SK-N-SH (cell line): ENCODE measurements around the gene SNN. TPM values are rescaled to one million over a fixed set of nuclear protein-coding genes. Genes with fewer than 3 reads are reported as not detected.
A peak's percentile ranks its signal among the peaks of the same experiment; 100 is the strongest.

ENCODE experiments used
- CTCF ChIA-PET: fragments of 300-600, 350-600 bp; formaldehyde crosslinking; extraction: SDS; loops from one replicate; lab custom pipeline; 2021; lab: Yijun Ruan, JAX
- POLR2A ChIA-PET: fragments of 350-600 bp; sonication (Branson Sonifier 250); formaldehyde crosslinking; extraction: SDS; loops from one replicate; lab custom pipeline; 2020; ENCODE audit warnings: antibody characterized with exemption, inconsistent platforms; lab: Yijun Ruan, JAX
- DNase-seq: peaks from one replicate; pipeline ENCODE4 v3.0.0; 2012
- H2AFZ ChIP-seq: fragments of 200-600 bp; sonication (generic); 2 replicates; pipeline ENCODE4 v1.8.1; 2016; ENCODE audit warnings: antibody characterized with exemption, mild to moderate bottlenecking, low read depth
- H3F3A ChIP-seq: fragments of 200-600 bp; sonication (generic); replicated peaks from 2 replicates; pipeline ENCODE3; 2016; ENCODE audit warnings: antibody characterized with exemption, mild to moderate bottlenecking; ENCODE audit not compliant: insufficient read depth
- H3K27ac ChIP-seq, 2 experiments: fragments of 200-500 bp in 1 of 2; fragments of 200-600 bp in 1 of 2; sonication (Bioruptor generic) in 1 of 2; sonication (generic), shearing (Covaris generic) in 1 of 2; 2 replicates each; pipeline versions ENCODE4 v1.5.1 to v1.6.1; 2014 to 2016; ENCODE audit warnings: low read depth in 2 of 2, inconsistent platforms in 1 of 2, low read length in 1 of 2, mild to moderate bottlenecking in 1 of 2, mixed read lengths in 1 of 2
- H3K27me3 ChIP-seq: fragments of 200-600 bp; sonication (generic), shearing (Covaris generic); 2 replicates; pipeline ENCODE4 v1.6.1; 2016; ENCODE audit warnings: mixed run types; ENCODE audit not compliant: insufficient read depth
- H3K36me3 ChIP-seq, 2 experiments: fragments of 200-500 bp in 1 of 2; fragments of 200-600 bp in 1 of 2; sonication (Bioruptor generic) in 1 of 2; sonication (generic) in 1 of 2; replicated peaks in 1 of 2; 2 replicates each; pipeline versions ENCODE3 to v1.5.1; 2014 to 2016; ENCODE audit warnings: low read length in 1 of 2, mild to moderate bottlenecking in 1 of 2; ENCODE audit not compliant: insufficient read depth in 2 of 2, control insufficient read depth in 1 of 2
- H3K4me1 ChIP-seq, 2 experiments: fragments of 200-500 bp in 1 of 2; fragments of 200-600 bp in 1 of 2; sonication (Bioruptor generic) in 1 of 2; sonication (generic), shearing (Covaris generic) in 1 of 2; 2 replicates each; pipeline versions ENCODE4 v1.5.1 to v1.6.1; 2014 to 2016; ENCODE audit warnings: low read depth in 1 of 2, low read length in 1 of 2, mixed run types in 1 of 2; ENCODE audit not compliant: insufficient read depth in 2 of 2, control insufficient read depth in 1 of 2
- H3K4me2 ChIP-seq: fragments of 200-600 bp; sonication (generic), shearing (Covaris generic); 2 replicates; pipeline ENCODE4 v1.6.1; 2017; ENCODE audit warnings: mixed run types
- H3K4me3 ChIP-seq, 2 experiments: fragments of 200-500 bp in 1 of 2; fragments of 200-600 bp in 1 of 2; sonication (Bioruptor generic) in 1 of 2; sonication (generic), shearing (Covaris generic) in 1 of 2; 2 replicates each; pipeline versions ENCODE4 v1.5.1 to v1.8.1; 2014 to 2016; ENCODE audit warnings: low read depth in 2 of 2, inconsistent platforms in 1 of 2, low read length in 1 of 2, mild to moderate bottlenecking in 1 of 2, mixed read lengths in 1 of 2, moderate library complexity in 1 of 2
- H3K79me2 ChIP-seq: fragments of 200-600 bp; sonication (generic); 2 replicates; pipeline ENCODE4 v1.8.1; 2017; ENCODE audit warnings: mild to moderate bottlenecking; ENCODE audit not compliant: insufficient read depth
- H3K9ac ChIP-seq: fragments of 200-600 bp; sonication (generic); 2 replicates; pipeline ENCODE4 v1.6.1; 2017; ENCODE audit warnings: mixed run types
- H3K9me2 ChIP-seq: fragments of 200-600 bp; sonication (generic); 2 replicates; pipeline ENCODE4 v1.6.1; 2017; ENCODE audit warnings: mixed run types
- H3K9me3 ChIP-seq: fragments of 200-600 bp; sonication (generic); 2 replicates; pipeline ENCODE4 v1.6.1; 2017; ENCODE audit warnings: mixed run types, mild to moderate bottlenecking, moderate library complexity
- H4K20me1 ChIP-seq: fragments of 200-600 bp; sonication (generic); 2 replicates; pipeline ENCODE4 v1.6.1; 2017; ENCODE audit warnings: mild to moderate bottlenecking, mixed run types; ENCODE audit not compliant: insufficient read depth
- EP300 ChIP-seq, 2 experiments: IDR thresholded peaks; 2 replicates each; pipeline versions ENCODE4 v1.4.0 to v1.6.1; 2012; ENCODE audit warnings: borderline replicate concordance in 1 of 2, low read depth in 1 of 2, low read length in 1 of 2
- EZH2phosphoT487 ChIP-seq: fragments of 200-600 bp; sonication (generic); IDR thresholded peaks from 2 replicates; pipeline ENCODE4 v1.6.1; 2017; ENCODE audit warnings: low read depth, mixed run types, mild to moderate bottlenecking, antibody characterized with exemption, moderate library complexity, borderline replicate concordance
- FOSL2 ChIP-seq: IDR thresholded peaks from 2 replicates; pipeline ENCODE4 v1.4.0; 2012; ENCODE audit warnings: low read depth, mild to moderate bottlenecking, moderate library complexity, borderline replicate concordance
- GATA2 ChIP-seq: sonication (generic); formaldehyde crosslinking; IDR thresholded peaks from 2 replicates; pipeline ENCODE4 v1.5.0; 2020; ENCODE audit warnings: mild to moderate bottlenecking, missing genetic modification reagents
- JUND ChIP-seq: IDR thresholded peaks from 2 replicates; pipeline ENCODE4 v1.4.0; 2012
- MXI1 ChIP-seq: IDR thresholded peaks from 2 replicates; pipeline ENCODE4 v1.6.1; 2012; ENCODE audit warnings: mild to moderate bottlenecking, low read depth, low read length, improper control_type of control experiment
- POLR2AphosphoS5 ChIP-seq: IDR thresholded peaks from 2 replicates; pipeline ENCODE4 v1.6.1; 2012; ENCODE audit warnings: low read depth, low read length
- RAD21 ChIP-seq: IDR thresholded peaks from 2 replicates; pipeline ENCODE4 v1.6.1; 2012; ENCODE audit warnings: mild to moderate bottlenecking, low read length
- RXRA ChIP-seq: IDR thresholded peaks from 2 replicates; pipeline ENCODE4 v1.4.0; 2012; ENCODE audit warnings: low read depth, mild to moderate bottlenecking, borderline replicate concordance
- SIN3A ChIP-seq: IDR thresholded peaks from 2 replicates; pipeline ENCODE4 v1.6.1; 2012; ENCODE audit warnings: low read depth, mild to moderate bottlenecking, low read length, moderate library complexity, borderline replicate concordance
- SMC3 ChIP-seq: IDR thresholded peaks from 2 replicates; pipeline ENCODE4 v1.6.1; 2012; ENCODE audit warnings: low read depth, low read length, improper control_type of control experiment
- TAF1 ChIP-seq: IDR thresholded peaks from 2 replicates; pipeline ENCODE4 v1.6.1; 2012; ENCODE audit warnings: low read depth, mild to moderate bottlenecking, low read length, moderate library complexity, borderline replicate concordance
- TEAD4 ChIP-seq: IDR thresholded peaks from 2 replicates; pipeline ENCODE4 v1.4.0; 2012; ENCODE audit warnings: mild to moderate bottlenecking, borderline replicate concordance; ENCODE audit not compliant: insufficient read depth
- YY1 ChIP-seq: IDR thresholded peaks from 2 replicates; pipeline ENCODE4 v1.4.0; 2012; ENCODE audit warnings: low read depth, mild to moderate bottlenecking
- WGBS: methylation state at CpG from one replicate; pipeline ENCODE4 v1.1.6; 2017; ENCODE audit warnings: low lambda C conversion rate; 5-methylcytosine and 5-hydroxymethylcytosine counted together
- polyA plus RNA-seq, 3 experiments: library from polyadenylated mRNA; depleted of rRNA; stranded (reverse); fragments of >200 nt; gene quantifications; 2 replicates each; pipeline ENCODE4 v1.2.3, GENCODE V29; 2012
- TF ChIP-seq, protein P1 (sequence below): IDR thresholded peaks from 2 replicates; pipeline ENCODE4; 2012

SNN gene
- polyA plus RNA-seq, 1 of the 3 experiments (the other 2 are of a cell fraction) = 15.4 TPM

DNA sequence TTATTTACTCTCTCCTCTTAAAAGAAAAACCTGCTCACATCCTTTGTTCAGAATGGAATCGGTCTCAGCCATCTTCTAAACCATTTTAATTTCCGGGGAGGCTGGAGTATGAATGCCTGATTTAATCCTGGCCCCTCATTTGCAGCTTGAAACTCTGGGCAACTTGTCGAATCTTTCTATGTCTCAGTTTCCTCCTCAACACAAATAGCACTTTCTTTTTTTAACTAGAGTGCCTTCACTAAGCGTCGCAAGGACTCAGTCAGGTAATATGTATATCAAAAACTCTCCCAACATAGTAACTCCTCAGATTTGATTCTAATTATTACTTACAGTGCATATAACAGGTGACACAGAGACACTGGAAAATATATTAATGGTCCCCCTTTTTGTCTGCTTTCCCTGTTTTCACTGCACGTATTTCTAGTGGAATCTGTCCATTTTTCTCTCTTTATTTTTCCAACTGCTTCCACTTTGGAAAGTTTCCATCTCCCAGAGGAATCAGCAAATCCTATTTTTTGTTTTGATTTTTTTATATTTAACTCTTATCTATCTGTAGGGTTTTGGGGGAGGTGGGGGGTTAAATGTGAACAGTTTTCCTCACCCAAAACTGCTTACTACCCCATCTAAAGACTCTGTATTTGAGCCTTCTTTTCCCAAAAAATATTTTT is 18.6 kb downstream of the SNN start:
- Histone ChIP-seq H3K36me3 (peaks cover 55 to 64% of the 10 kb centered on the region in 2 experiments), H3K79me2 (peaks cover 26% of the 10 kb centered on the region), H4K20me1 (peaks cover 20% of the 10 kb centered on the region), H3K9me3 (no peaks in the 10 kb centered on the region), H3F3A (peaks cover 22% of the 10 kb centered on the region), H3K9me2 (no peaks in the 10 kb centered on the region), H3K4me2 (no peak overlapping the region), H3K4me3 (no peak overlapping the region)
- CTCF ChIA-PET = interaction anchor here (1.9 kb wide), 1 partner anchor 291 kb away, joined by 4 read pairs; no protein-coding TSS in a partner anchor
- no peak for DNase-seq
- TF ChIP-seq RXRA (no peak), FOSL2 (no peak), JUND (no peak), GATA2 (CRISPR knock-in tag) (no peak), EP300 (IDR thresholded peaks at IDR 0.05; ENCODE audit: borderline replicate concordance in 1 of 2, low read depth in 1 of 2, low read length in 1 of 2) (no peak), MXI1 (no peak), TEAD4 (no peak), POLR2AphosphoS5 (no peak), EZH2phosphoT487 (no peak), SMC3 (no peak), RAD21 (no peak), SIN3A (no peak), YY1 (no peak)
- TF ChIP-seq, all 33 proteins: peak for 0
- Histone ChIP-seq H3K4me1 (peaks cover 6 to 19% of the 10 kb centered on the region in 2 experiments; a peak in 3 of 4 replicates), H3K27ac (peak overlapping the region in 1 of 2 experiments; percentile 11; a peak in 1 of 4 replicates), H2AFZ (no peak overlapping the region), H3K27me3 (no peaks in the 10 kb centered on the region), H3K9ac (no peak overlapping the region)
- POLR2A ChIA-PET = no interaction called here
- 88% methylated on average over 6 of the region's 6 CpGs for WGBS

DNA sequence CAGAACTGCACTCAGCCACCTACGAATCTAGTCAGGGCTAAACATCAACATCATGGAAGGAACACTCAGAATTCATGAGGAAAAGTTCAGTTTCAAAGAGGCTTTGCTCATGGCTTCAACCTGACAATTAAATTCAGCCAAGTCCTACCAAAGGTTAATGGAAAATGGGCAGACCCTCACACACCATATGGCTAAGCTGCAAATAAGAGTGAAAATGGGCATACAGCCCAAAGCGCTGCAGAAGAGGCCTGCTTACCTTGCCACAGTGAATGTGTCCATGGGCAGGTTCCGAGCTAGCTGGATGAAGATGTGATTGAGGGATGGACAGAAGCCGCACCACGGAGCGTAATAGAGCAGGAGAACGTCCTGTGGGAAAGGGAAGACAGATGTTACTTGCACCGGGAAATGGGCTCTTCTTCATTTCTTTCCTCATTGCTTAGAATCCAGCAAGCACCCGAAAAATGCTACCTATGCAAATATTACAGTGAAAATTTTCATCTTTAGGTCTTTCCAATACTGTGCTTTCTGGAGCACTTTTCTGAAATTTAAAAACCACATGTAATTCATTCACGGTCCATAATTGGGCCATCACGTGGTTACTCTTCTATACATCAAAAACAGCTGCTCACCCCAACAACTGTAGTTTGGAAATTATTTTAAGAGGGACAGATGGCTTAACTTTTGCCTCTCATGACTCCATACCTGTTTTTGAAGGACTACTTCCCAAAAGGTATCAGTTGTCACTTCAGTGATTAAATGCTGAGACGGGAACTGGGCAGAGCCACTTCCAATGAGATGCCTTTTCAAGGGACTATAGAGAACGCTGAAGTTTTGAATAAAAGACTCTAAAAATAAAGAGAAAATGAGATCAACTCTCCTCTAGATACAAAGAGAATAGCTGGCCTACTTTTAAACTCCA is 19.6 kb downstream of the SNN start:
- H3K9ac ChIP-seq = no peak overlapping the region
- no peak overlapping the region for H3K27ac ChIP-seq
- H3K4me2 ChIP-seq = no peak overlapping the region
- TF ChIP-seq TAF1 (no peak), EP300 (IDR thresholded peaks at IDR 0.05; ENCODE audit: borderline replicate concordance in 1 of 2, low read depth in 1 of 2, low read length in 1 of 2) (no peak)
- TF ChIP-seq, protein P1, sequence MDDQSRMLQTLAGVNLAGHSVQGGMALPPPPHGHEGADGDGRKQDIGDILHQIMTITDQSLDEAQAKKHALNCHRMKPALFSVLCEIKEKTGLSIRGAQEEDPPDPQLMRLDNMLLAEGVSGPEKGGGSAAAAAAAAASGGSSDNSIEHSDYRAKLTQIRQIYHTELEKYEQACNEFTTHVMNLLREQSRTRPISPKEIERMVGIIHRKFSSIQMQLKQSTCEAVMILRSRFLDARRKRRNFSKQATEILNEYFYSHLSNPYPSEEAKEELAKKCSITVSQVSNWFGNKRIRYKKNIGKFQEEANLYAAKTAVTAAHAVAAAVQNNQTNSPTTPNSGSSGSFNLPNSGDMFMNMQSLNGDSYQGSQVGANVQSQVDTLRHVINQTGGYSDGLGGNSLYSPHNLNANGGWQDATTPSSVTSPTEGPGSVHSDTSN = no peak
- ChIA-PET CTCF (interaction anchor here (1.1 to 1.9 kb wide), 4 partner anchors 47 to 724 kb away, joined by 3 to 4 read pairs (median 4); no protein-coding TSS in a partner anchor), POLR2A (no interaction called here)
- WGBS = 94% methylated on average over 13 of the region's 13 CpGs
- H4K20me1 ChIP-seq = peaks cover 12% of the 10 kb centered on the region; the same call in 1 of the 2 replicates
- H3K36me3 ChIP-seq = peaks cover 55 to 64% of the 10 kb centered on the region in 2 experiments
- no peaks in the 10 kb centered on the region for H3K9me2 ChIP-seq
- no peak overlapping the region for H3K4me3 ChIP-seq
- H3K27me3 ChIP-seq = no peaks in the 10 kb centered on the region
- no peaks in the 10 kb centered on the region for H3K9me3 ChIP-seq
- H3F3A ChIP-seq = peaks cover 18% of the 10 kb centered on the region
- DNase-seq = no peak
- H2AFZ ChIP-seq = no peak overlapping the region
- H3K4me1 ChIP-seq = peaks cover 6 to 18% of the 10 kb centered on the region in 2 experiments; a peak in 3 of 4 replicates
- peaks cover 21% of the 10 kb centered on the region for H3K79me2 ChIP-seq
